DND-41 (cell line): Measurements from ENCODE around the gene SLC27A4.

Source experiments
- ATAC-seq: fragments of 200-7000 bp; cut with Tn5 transposase; 3 replicates; pipeline ENCODE4 v1.9.1; 2021; ENCODE audit warnings: low read depth; ENCODE audit not compliant: insufficient read depth
- DNase-seq: peaks from one replicate; pipeline ENCODE4 v3.0.0-alpha.2; 2020
- H2AFZ ChIP-seq: 2 replicates; pipeline ENCODE4 v1.6.0; 2012; ENCODE audit warnings: low read depth, low read length
- H3K27ac ChIP-seq: 2 replicates; pipeline ENCODE4 v1.5.1; 2012; ENCODE audit warnings: low read length, inconsistent platforms
- H3K27me3 ChIP-seq: fragments of 200-600 bp; sonication (generic); 2 replicates; pipeline ENCODE4 v1.6.0; 2012; ENCODE audit warnings: low read length, mild to moderate bottlenecking, inconsistent platforms; ENCODE audit not compliant: insufficient read depth, poor library complexity
- H3K36me3 ChIP-seq: 2 replicates; pipeline ENCODE4 v1.5.1; 2012; ENCODE audit warnings: low read length, inconsistent platforms; ENCODE audit not compliant: insufficient read depth
- H3K4me1 ChIP-seq: 2 replicates; pipeline ENCODE4 v1.5.1; 2012; ENCODE audit warnings: mild to moderate bottlenecking, low read length; ENCODE audit not compliant: insufficient read depth
- H3K4me2 ChIP-seq: 2 replicates; pipeline ENCODE4 v1.6.0; 2012; ENCODE audit warnings: mild to moderate bottlenecking, moderate library complexity, low read length, inconsistent platforms; ENCODE audit not compliant: insufficient read depth
- H3K4me3 ChIP-seq, 2 experiments: fragments of 200-600 bp in 1 of 2; shearing (Covaris generic) in 1 of 2; 2 replicates each; pipeline ENCODE4 v1.5.1; 2012 to 2016; ENCODE audit warnings: inconsistent platforms in 2 of 2, low read length in 2 of 2, mild to moderate bottlenecking in 2 of 2, low read depth in 1 of 2, moderate library complexity in 1 of 2
- H3K79me2 ChIP-seq: 2 replicates; pipeline ENCODE4 v1.6.0; 2012; ENCODE audit warnings: low read length, inconsistent platforms; ENCODE audit not compliant: insufficient read depth
- H3K9ac ChIP-seq: 2 replicates; pipeline ENCODE4 v1.6.0; 2012; ENCODE audit warnings: low read depth, mild to moderate bottlenecking, inconsistent platforms, low read length, moderate library complexity
- H3K9me3 ChIP-seq: 2 replicates; pipeline ENCODE4 v1.5.1; 2012; ENCODE audit warnings: low read length, moderate library complexity, mild to moderate bottlenecking, inconsistent platforms; ENCODE audit not compliant: insufficient read depth, severe bottlenecking
- H4K20me1 ChIP-seq: 2 replicates; pipeline ENCODE4 v1.6.0; 2012; ENCODE audit warnings: low read length; ENCODE audit not compliant: insufficient read depth
- EZH2 ChIP-seq: IDR thresholded peaks from 3 replicates; pipeline ENCODE4 v1.6.1; 2012; ENCODE audit warnings: borderline replicate concordance, low read depth, mild to moderate bottlenecking, moderate library complexity, low read length, inconsistent platforms; ENCODE audit not compliant: severe bottlenecking
- TF ChIP-seq, protein P1 (sequence below): IDR thresholded peaks from 2 replicates; pipeline ENCODE4 v1.5.1; 2012; ENCODE audit warnings: borderline replicate concordance, low read length, moderate library complexity, mild to moderate bottlenecking; ENCODE audit not compliant: poor library complexity, severe bottlenecking; ENCODE audit errors: extremely low read depth

Gene SLC27A4

DNA sequence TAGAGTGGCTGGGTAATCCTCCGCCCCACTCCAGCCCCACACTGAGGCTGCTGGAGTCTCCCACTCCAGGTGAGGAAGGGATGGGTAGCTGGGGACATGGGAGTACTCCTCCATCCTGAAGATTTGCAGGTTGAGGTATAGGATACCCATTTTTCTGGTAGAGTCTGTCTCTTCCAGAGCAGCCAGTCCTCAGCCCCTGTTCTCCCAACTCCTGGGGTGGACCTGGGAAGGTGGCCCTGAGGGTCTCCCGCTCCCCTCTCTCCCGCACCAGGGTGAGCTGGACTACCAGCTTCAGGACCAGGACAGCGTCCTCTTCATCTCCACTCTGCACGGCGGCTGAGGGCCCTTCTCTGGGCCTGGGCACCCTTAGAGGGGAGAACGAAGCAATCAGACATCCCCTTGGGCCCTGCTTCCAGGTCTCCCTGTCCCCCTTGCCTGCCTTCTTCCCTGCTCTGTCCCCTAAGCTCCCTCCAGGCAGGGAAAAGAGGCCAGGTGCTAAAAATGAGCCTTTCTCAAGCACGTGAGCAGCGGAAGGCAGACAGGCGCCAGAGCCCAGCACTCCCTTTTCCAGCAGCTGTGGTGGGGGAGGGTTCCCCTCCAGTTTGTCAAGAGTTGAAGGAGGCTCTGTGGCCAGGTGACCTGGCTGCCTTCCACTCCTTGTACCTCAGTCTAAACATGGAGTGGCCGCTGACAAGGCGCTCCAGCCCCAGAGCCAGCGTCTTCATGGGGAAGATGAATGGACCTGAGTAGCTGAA lies 49.2 kb downstream of the SLC27A4 start:
- no peak overlapping the region for H3K4me2 ChIP-seq
- no peaks in the 10 kb centered on the region for H3K4me1 ChIP-seq
- no peak overlapping the region for H3K4me3 ChIP-seq
- TF ChIP-seq, protein P1, sequence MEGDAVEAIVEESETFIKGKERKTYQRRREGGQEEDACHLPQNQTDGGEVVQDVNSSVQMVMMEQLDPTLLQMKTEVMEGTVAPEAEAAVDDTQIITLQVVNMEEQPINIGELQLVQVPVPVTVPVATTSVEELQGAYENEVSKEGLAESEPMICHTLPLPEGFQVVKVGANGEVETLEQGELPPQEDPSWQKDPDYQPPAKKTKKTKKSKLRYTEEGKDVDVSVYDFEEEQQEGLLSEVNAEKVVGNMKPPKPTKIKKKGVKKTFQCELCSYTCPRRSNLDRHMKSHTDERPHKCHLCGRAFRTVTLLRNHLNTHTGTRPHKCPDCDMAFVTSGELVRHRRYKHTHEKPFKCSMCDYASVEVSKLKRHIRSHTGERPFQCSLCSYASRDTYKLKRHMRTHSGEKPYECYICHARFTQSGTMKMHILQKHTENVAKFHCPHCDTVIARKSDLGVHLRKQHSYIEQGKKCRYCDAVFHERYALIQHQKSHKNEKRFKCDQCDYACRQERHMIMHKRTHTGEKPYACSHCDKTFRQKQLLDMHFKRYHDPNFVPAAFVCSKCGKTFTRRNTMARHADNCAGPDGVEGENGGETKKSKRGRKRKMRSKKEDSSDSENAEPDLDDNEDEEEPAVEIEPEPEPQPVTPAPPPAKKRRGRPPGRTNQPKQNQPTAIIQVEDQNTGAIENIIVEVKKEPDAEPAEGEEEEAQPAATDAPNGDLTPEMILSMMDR = no peak
- TF ChIP-seq EZH2 = no peak
- peaks cover 5% of the 10 kb centered on the region for H4K20me1 ChIP-seq
- peaks cover 12% of the 10 kb centered on the region; the same call in 1 of the 2 replicates for H3K79me2 ChIP-seq
- no peak overlapping the region for H3K9ac ChIP-seq
- no peak overlapping the region for H2AFZ ChIP-seq
- peaks cover 52% of the 10 kb centered on the region for H3K36me3 ChIP-seq
- H3K27ac ChIP-seq = no peak overlapping the region
- no peak for DNase-seq
- no peaks in the 10 kb centered on the region for H3K27me3 ChIP-seq
- no peaks in the 10 kb centered on the region for H3K9me3 ChIP-seq
- ATAC-seq = no peak

DNA sequence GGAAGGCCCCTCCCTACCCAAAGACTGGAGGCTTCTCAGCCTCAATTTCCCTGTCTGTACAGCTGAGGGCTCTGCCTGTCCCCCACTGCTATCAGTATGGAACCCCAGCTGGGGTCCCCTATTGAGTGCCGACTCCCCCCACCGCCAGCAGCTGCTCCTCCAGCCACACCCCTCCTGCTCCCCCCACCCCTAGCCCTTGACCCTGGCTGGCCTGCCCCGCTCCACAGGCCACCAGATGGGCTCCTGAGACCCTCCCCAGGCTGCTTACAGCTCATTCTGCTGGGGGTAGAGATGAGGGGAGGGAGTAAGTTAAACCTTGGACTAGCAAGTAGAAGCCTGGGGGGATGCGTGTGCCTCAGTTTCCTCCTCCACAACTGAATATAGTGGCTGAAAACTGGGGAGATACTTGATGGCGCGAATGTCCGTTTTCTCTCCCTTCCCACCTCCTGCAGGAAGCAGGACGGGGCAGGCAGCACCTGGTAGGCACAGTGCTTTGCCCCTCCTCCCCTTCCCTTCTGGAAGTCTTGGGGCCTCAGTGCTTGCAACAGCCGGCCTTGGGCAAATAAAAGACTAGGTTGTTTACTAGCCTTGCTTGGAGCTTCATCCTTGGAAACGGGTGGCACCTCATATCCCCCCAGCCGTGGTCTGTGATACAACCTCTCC lies 50.0 kb downstream of the SLC27A4 start:
- ATAC-seq = no peak
- H3K36me3 ChIP-seq = peaks cover 46% of the 10 kb centered on the region
- H3K27me3 ChIP-seq = no peaks in the 10 kb centered on the region

DNA sequence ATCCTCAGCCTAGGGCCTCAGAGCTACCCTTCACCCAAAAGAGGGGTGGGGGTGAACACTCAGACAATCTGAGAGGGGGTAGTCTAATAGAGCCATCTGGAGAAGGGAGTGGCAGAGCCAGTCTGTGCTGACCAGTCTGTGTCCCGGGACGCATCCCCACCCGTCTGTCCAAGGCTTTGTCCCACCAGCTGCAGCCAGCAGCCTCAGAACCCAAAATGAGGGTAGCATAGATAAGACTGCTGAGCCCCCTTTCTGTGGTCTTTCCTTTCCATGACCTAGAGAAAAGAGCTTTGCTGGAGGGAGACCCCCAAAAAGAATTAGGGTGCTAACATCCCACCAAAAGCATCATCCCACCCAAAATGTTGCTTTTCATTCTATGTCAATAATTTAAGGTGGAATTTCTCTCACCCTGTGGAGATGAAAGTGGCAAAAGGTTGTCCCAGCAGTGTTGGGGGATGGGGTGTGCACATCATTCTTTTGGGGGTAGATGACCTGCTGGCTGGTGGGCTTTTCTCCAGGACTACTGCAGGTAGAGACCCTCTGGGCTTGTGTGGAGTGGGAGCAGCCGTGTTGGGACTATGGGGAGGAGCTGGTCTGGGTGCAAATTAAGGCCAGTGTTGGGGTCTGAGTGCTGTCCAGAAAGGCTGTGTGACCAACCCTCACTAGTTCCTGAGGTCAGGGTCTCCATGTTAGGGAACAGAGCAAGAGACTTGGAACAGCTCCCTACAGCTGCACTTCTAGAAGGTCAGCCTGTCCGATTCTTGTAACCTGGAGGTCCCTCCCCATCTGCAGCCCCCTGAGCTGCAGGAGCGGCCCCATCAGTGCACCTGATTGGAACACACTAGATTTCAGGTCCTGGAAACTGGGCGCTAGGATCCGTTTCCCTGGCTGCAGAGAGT lies 50.7 kb downstream of the SLC27A4 start:
- Histone ChIP-seq H4K20me1 (no peaks in the 10 kb centered on the region), H3K4me1 (no peaks in the 10 kb centered on the region), H3K79me2 (peaks cover under 1% of the 10 kb centered on the region; the same call in 1 of the 2 replicates), H3K9ac (no peak overlapping the region), H3K4me2 (no peak overlapping the region), H3K4me3 (no peak overlapping the region), H2AFZ (no peak overlapping the region), H3K9me3 (no peaks in the 10 kb centered on the region), H3K36me3 (peaks cover 39% of the 10 kb centered on the region), H3K27me3 (no peaks in the 10 kb centered on the region), H3K27ac (no peak overlapping the region)
- no peak for DNase-seq
- TF ChIP-seq, protein P1 = no peak
- TF ChIP-seq EZH2 = no peak
- ATAC-seq = no peak

More for the DNA sequence above, 50.0 kb downstream of the SLC27A4 start:
- TF ChIP-seq EZH2 = no peak
- TF ChIP-seq, protein P1 = no peak
- no peak for DNase-seq
- Histone ChIP-seq H4K20me1 (no peaks in the 10 kb centered on the region; the same call in none of the 2 replicates), H3K4me2 (no peak overlapping the region), H3K27ac (no peak overlapping the region), H3K79me2 (peaks cover 6% of the 10 kb centered on the region; the same call in 1 of the 2 replicates), H2AFZ (no peak overlapping the region), H3K9me3 (no peaks in the 10 kb centered on the region), H3K4me3 (no peak overlapping the region), H3K4me1 (no peaks in the 10 kb centered on the region), H3K9ac (no peak overlapping the region)
